Adrenal gland (tissue), 5 donors: ENCODE data around the gene PXDN.

Source experiments
- POLR2A ChIP-seq, 2 donors: fragments of 450-650 bp; IDR thresholded peaks; one replicate each; pipeline ENCODE4 v1.6.1; 2017; ENCODE audit warnings: antibody characterized with exemption in 2 of 2, mild to moderate bottlenecking in 2 of 2, moderate library complexity in 1 of 2
- TF ChIP-seq, protein P1 (sequence below), 6 experiments: fragments of 450-650 bp in 4 of 6; fragments of 200-600 bp in 2 of 6; sonication (generic) in 1 of 6; IDR thresholded peaks; 1 replicate in 5 of 6; 2 replicates in 1 of 6; pipeline versions ENCODE4 v1.5.1 to v1.8.0; 2016 to 2021; ENCODE audit warnings: antibody characterized with exemption in 6 of 6, mild to moderate bottlenecking in 2 of 6, moderate library complexity in 1 of 6
- donor health status: DM: no; HTN: no; CAD: no.

DNA sequence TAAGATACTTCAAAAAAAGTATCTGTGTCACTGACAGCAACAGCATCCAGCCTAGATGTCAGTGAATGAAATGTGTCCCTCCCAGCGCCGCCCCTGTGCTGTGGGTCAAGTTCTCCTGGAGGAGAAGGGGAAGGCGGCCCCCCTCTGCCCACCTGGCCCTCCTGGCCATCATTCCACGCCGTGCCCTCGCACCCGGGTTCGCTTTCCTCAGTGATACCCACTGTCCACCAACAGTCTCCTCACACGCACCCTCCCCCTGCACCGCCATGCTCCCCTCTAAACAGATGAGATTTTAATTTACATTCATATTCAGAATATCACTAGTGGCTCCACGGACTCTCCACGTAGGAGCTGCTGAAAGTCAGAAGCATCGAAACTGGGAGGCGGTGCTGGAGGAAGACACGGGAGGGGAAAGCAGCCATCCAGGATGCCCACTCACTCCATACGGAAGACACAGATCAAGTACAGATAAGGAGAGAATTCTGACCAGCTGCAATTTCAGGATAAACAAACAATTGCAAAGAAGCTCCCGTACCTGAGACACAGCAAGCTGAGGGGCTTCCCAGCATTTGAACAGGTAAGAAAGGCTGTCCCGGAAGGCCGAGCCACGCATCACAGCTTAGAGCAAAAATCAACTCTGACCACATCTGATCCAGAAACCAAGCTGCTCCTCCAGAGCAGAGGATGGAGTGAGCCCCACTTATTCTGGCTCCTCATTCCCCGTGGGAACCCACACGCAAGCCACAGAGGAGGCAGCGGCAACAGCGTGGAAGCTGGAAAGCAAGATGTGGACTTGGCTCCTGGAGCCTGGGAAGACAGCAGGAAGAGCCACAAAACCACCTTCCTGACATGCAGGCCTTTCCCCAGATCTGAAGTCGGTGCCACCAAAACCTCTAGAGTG is 49.7 kb downstream of the PXDN start:
- TF ChIP-seq POLR2A (IDR thresholded peaks at IDR 0.05): no peak
- TF ChIP-seq, protein P1, sequence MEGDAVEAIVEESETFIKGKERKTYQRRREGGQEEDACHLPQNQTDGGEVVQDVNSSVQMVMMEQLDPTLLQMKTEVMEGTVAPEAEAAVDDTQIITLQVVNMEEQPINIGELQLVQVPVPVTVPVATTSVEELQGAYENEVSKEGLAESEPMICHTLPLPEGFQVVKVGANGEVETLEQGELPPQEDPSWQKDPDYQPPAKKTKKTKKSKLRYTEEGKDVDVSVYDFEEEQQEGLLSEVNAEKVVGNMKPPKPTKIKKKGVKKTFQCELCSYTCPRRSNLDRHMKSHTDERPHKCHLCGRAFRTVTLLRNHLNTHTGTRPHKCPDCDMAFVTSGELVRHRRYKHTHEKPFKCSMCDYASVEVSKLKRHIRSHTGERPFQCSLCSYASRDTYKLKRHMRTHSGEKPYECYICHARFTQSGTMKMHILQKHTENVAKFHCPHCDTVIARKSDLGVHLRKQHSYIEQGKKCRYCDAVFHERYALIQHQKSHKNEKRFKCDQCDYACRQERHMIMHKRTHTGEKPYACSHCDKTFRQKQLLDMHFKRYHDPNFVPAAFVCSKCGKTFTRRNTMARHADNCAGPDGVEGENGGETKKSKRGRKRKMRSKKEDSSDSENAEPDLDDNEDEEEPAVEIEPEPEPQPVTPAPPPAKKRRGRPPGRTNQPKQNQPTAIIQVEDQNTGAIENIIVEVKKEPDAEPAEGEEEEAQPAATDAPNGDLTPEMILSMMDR (IDR thresholded peaks at IDR 0.05): no peak
